ENCODE data around the gene NLRP12.
A peak's percentile ranks its signal among the peaks of the same experiment; 100 is the strongest.
"Not testable (repeated sequence)": the region's sequence is repeated elsewhere in the genome, so short reads cannot be mapped to it uniquely, and the experiment has no call there.

NLRP12 gene, protein sequence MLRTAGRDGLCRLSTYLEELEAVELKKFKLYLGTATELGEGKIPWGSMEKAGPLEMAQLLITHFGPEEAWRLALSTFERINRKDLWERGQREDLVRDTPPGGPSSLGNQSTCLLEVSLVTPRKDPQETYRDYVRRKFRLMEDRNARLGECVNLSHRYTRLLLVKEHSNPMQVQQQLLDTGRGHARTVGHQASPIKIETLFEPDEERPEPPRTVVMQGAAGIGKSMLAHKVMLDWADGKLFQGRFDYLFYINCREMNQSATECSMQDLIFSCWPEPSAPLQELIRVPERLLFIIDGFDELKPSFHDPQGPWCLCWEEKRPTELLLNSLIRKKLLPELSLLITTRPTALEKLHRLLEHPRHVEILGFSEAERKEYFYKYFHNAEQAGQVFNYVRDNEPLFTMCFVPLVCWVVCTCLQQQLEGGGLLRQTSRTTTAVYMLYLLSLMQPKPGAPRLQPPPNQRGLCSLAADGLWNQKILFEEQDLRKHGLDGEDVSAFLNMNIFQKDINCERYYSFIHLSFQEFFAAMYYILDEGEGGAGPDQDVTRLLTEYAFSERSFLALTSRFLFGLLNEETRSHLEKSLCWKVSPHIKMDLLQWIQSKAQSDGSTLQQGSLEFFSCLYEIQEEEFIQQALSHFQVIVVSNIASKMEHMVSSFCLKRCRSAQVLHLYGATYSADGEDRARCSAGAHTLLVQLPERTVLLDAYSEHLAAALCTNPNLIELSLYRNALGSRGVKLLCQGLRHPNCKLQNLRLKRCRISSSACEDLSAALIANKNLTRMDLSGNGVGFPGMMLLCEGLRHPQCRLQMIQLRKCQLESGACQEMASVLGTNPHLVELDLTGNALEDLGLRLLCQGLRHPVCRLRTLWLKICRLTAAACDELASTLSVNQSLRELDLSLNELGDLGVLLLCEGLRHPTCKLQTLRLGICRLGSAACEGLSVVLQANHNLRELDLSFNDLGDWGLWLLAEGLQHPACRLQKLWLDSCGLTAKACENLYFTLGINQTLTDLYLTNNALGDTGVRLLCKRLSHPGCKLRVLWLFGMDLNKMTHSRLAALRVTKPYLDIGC

DNA sequence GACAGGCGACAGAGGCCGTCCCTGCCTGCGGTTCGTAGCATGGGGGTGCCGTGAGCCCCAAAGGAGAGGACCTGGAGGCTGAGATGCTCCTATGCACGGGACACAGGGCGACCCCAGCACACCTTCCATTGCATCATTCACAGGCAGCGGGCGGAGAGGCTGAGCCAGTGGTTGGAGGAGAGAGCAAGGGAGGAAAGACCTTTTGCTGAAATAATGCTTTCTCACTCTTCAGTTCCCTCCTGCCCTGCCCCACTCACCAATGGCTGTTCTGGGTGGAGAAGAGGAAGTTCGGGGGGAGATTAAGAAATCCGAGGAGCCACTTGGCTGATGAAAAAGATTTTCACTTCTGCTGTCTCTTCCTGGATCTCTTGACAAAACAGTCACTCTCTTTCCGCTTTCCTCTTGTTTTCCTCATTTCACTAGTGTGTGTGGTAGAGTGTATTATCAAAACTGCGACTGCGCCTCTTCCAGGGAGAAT, at the start of gene NLRP12:
Gene NLRP12 (minus strand): TSS at position 181 of the 478 bp plus-strand sequence. CDS start 140 bp downstream, at position 41.
- DNase-seq (ENCODE audit: low spot score): peak; percentile 36

GRCh38 chr19:53872762-53873161, 48.6 kb upstream of the NLRP12 start:
- DNase-seq (ENCODE audit: low spot score): no peak

DNA sequence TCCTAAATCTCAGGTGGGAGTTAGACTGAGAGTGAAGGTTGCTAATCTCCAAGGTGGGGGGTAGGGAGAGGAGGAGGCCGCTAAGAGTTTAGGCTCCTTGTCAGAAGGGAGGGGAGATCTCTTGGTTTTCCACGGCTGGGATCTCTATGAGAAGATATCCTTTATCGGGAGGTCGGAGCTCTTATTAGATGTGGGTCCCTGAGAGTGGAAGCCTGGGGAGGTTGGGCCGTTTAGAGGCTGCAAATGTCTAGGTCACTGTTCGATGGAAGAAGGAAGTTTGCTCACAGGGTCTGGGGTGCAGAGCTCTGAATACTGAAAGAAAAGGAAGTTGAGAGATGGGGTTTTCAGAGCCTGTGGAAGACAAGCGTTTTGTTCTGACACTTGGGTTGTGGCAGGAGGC, 47.3 kb upstream of the NLRP12 start:
- DNase-seq (ENCODE audit: low spot score): no peak

- no peak for DNase-seq (ENCODE audit: low spot score)
These were observed 46.4 kb upstream of the NLRP12 start for GRCh38 chr19:53870485-53870844.

DNA sequence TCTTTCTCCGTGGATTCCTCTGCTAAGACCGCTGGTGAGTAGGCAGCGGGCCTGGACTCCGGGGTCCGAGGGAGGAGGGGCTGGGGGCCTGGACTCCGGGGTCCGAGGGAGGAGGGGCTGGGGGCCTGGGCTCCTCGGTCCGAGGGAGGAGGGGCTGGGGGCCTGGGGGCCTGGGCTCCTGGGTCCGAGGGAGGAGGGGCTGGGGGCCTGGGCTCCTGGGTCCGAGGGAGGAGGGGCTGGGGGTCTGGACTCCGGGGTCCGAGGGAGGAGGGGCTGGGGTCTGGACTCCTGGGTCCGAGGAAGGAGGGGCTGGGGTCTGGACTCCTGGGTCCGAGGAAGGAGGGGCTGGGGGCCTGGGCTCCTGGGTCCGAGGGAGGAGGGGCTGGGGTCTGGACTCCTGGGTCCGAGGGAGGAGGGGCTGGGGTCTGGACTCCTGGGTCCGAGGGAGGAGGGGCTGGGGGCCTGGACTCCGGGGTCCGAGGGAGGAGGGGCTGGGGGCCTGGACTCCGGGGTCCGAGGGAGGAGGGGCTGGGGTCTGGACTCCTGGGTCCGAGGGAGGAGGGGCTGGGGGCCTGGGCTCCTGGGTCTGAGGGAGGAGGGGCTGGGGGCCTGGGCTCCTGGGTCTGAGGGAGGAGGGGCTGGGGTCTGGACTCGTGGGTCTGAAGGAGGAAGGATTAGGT, 45.8 kb upstream of the NLRP12 start:
- not testable (repeated sequence) for DNase-seq (ENCODE audit: low spot score)

GRCh38 chr19:53868892-53869804, 45.0 kb upstream of the NLRP12 start:
- peak; percentile 55 for DNase-seq (ENCODE audit: low spot score)

DNA sequence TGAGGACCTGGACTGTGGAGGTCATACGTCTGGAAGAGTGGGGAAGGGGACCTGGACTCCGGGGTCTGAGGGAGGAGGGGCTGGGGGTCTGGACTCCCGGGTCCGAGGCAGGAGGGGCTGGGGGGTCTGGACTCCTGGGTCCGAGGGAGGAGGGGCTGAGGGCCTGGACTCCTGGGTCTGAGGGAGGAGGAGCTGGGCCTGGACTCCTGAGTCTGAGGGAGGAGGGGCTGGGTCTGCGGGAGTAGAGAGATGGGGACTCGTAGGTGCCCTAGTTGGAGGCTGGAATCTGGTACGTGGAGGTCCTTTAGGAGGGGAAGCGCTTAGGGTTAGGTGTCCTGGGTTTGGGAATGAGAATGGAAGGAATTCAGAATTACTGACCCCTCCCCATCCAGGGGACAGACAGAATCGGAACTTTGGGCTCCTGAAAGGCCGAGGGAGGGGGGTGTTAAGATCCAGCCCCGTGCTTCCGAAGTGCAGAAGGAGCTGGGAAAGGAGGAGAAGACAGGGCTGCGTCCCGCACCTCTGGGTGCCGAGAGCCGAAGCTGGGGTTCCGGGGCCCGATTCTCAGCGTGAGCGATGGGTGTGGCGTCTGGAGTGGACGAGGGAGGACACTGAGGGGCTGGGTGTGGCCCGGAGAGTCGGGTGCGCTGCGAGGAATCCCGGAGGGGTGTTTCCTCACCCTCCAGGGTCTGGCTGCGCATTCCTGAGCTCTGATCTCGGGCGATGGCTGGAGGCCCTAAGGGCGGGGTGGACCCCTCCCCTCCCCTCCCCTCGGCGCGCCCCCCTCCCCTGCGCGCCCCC, 44.2 kb upstream of the NLRP12 start:
- DNase-seq (ENCODE audit: low spot score): no peak

GRCh38 chr19:53867225-53868090, 43.3 kb upstream of the NLRP12 start, which contains the start of gene MYADM:
Gene MYADM, plus strand, starts transcription at chr19:53867883. Its CDS starts 5,647 bp downstream, at chr19:53873530.
- peak; percentile 98 for DNase-seq (ENCODE audit: low spot score)

DNA sequence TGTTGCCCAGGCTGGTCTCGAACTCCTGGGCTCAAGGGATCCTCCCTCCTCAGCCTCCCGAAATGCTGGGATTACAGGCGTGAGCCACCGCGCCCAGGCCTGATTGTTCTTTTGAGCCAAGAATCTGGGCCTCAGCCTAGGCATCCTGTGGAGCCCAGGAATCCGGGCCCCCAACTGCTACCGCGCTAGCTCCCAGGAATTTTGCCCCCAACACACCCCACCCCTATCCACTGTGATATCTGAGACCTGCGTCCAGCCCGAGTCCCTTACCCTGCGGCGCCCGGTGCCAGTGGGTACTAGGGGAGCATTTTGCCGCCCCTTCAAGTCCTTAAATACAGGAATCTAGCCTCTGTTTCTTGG, 42.7 kb upstream of the NLRP12 start:
- DNase-seq (ENCODE audit: low spot score): no peak

DNA sequence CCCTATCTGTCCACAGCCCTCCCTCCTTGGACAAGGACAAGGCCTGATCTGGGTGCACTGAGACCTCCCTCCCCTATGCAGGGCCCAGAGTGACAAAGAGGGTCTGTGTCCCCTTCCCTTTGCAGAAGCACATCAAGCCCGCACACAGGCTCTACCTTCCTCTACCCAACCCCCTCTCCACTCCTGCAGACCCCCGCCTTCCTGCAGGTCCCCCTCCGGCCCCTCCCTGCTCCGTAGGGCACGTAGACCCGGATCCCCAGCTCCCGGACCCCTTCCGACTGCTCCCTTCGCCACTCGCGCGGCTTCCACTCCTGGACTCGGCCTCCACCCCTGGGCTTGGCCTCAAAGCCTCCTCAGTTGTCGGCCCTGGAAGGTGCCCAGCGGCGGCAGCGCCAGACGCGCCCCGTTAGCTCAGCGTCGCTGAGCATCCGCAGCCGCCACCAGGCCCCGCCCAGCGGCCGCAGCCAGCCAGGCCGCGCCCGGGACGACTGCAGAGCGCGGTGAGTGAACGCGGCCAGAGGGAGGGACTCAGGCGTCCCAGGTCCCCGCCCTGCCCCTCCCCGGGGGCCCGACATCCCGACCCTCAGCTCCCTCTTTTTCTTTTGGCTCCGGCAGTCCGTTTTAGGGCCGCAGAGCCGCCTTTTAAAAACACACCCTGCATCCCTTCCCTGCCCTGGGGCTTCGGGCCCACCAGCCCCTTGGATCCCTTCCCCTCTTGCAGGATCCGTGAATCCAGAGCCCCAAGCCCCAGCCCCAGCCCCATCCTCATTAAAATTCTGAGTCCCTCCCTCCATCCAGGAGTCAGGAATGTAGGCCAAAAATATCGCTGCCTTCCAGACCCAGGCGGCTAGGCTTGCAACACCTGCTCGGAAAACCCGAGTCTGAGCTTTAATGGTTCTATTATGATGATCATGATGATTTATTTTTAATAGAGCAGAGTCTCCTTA, 42.1 kb upstream of the NLRP12 start:
- peak; percentile 83 for DNase-seq (ENCODE audit: low spot score)

- no peak for DNase-seq (ENCODE audit: low spot score)
These were observed 41.4 kb upstream of the NLRP12 start for GRCh38 chr19:53865523-53865917.

GRCh38 chr19:53864308-53864836, 40.3 kb upstream of the NLRP12 start:
- DNase-seq (ENCODE audit: low spot score): peak; percentile 89

GRCh38 chr19:53853707-53854106, 29.6 kb upstream of the NLRP12 start:
- DNase-seq (ENCODE audit: low spot score): no peak

- no peak for DNase-seq (ENCODE audit: low spot score)
These were observed 25.1 kb upstream of the NLRP12 start for GRCh38 chr19:53849237-53849676.

DNA sequence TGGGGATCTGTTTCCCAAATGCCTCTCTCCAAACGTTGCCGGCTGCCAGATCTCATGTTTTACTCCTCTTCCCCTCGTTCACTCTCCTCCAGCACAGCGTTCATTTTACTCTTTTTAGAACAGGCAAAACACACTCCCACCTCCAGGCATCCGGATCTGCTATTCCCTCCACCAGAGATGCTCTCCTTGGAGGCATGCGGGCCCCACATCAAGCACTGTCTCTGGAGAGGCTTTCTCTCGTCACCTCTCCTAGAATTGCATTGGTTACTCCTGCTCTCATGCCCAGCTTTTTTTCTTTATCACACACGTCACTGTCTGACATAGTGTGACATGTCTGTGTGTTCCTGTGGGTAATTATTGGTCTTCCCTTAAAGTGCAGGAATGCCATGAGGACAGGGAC, 23.4 kb upstream of the NLRP12 start:
- no peak for DNase-seq (ENCODE audit: low spot score)

DNA sequence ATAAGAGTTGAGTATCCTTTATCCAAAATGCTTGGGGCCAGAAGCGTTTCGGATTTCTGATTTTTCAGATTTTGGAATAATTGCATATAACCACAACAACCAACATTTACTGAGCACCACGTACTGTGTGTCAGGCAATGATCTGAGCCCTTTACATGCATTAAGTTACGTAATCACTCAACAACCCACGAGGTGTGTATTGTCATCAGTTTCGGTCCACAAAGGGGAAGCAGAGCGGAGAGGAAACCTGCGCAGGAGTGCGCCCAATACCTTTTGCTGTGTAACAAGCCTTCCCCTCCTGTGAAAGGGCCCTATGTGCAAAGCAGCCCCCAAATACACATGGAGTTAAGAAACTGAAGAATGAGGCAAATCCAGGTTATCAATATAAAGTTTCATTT, 20.7 kb upstream of the NLRP12 start:
- DNase-seq (ENCODE audit: low spot score): no peak

- DNase-seq (ENCODE audit: low spot score): not testable (repeated sequence)
These were observed 16.8 kb upstream of the NLRP12 start for GRCh38 chr19:53840914-53841313.
